ENCODE measurements around the gene PTPRT.
"Not testable (repeated sequence)": the region's sequence is repeated elsewhere in the genome, so short reads cannot be mapped to it uniquely, and the experiment has no call there.

Gene PTPRT

GRCh38 chr20:42959996-42960395, 229.7 kb downstream of the PTPRT start:
- DNase-seq: no peak

- DNase-seq: no peak
Measured at GRCh38 chr20:42958367-42959069, 231.2 kb downstream of the PTPRT start.

GRCh38 chr20:42957704-42958095, 232.0 kb downstream of the PTPRT start:
- DNase-seq: no peak

GRCh38 chr20:42957018-42957703, 232.5 kb downstream of the PTPRT start:
- DNase-seq: no peak

DNA sequence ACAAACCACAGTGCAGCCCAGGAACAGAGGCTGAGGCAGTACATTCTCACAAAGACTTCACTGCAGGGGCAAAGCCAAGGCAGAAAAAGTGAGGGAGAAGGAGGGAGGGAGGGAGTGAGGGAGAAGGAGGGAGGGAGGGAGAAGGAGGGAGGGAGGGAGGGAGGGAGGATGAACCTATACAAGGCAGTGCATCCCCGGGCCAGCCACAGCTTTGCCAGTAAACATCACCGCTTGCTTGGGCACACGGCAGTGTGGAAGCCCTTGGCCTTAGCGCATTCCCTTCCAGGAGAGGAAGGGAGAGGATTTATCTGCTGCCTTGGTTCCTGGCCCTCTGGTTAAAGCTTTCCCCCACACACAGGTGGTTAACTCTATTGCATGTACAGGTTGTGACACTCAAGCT, 234.0 kb downstream of the PTPRT start:
- DNase-seq: no peak

DNA sequence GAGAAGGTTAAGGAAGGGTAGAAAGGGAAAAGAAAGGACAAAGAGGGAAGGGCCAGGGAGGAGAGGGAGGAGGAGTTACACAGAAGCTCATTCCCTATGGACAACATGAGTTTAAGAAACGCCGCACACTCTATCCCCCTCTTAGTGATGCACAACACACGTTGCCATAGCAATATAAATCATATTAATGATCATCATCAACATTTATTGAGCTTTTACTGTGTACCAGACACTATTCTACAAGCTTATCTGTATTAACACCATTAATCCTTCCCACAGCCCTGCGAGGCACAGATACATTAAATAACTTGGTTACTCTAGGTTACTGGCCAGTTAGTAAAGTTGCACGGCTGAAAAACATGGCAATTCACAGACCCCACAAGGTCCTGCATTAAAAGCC, 234.8 kb downstream of the PTPRT start:
- DNase-seq: no peak

- no peak for DNase-seq
Measured at GRCh38 chr20:42949950-42950349, 239.8 kb downstream of the PTPRT start.

DNA sequence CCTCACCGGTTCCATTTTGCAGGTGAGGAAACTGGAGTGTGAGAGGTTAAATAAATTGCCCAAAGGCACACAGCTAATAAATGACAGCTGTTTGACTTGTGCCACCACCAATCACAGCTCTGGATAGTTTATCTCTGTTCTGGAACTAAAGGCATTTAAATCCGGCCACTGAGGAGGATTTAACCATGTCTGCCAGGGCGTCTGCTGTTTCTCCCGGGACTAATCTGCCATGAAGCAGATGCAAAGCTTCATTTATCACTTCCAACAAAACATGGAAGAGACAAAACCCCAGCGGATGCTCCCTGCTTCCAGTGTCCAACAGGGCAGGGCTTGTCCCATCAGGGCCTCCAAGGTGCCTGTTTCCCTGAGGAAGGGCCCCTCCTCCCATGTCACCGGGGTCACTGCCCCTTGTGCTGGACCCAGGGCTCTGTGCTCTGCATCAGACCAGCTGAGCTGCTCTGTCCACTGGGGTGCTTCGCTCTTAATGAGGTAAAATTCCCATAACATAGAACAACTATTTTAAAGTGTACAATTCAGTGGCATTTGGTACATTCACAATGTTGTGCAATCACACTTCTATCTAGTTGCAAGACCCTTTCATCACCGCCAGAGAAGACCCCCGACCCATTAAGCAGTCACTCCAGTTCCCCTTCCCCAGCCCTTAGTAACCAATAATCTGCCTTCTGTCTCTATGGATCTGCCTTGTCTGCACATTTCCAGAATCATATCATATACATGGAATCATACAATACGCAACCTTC, 244.3 kb downstream of the PTPRT start:
- DNase-seq: no peak

GRCh38 chr20:42941629-42942028, 248.1 kb downstream of the PTPRT start:
- DNase-seq: no peak

GRCh38 chr20:42938441-42939205, 251.1 kb downstream of the PTPRT start:
- DNase-seq: no peak

- DNase-seq: no peak
Measured at GRCh38 chr20:42936482-42936881, 253.2 kb downstream of the PTPRT start.

DNA sequence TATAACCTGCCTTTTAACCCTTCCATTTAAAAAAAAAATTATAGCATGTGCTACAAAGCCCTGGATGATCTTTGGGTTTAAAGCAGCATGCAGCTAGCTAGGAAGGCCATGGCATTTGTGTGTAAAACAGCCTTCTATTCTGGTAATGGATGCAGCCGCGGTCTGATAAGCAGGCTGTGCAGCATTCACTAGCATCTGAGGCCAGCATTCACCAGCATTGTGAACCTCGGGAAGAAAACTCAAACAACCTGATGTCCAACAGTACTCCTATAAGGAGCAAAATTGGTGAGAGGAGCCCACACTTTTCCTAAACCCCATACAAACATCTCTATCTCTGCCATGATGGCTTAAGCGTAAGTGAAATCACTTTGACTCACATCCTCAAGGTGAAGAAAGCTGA, 265.5 kb downstream of the PTPRT start:
- no peak for DNase-seq

DNA sequence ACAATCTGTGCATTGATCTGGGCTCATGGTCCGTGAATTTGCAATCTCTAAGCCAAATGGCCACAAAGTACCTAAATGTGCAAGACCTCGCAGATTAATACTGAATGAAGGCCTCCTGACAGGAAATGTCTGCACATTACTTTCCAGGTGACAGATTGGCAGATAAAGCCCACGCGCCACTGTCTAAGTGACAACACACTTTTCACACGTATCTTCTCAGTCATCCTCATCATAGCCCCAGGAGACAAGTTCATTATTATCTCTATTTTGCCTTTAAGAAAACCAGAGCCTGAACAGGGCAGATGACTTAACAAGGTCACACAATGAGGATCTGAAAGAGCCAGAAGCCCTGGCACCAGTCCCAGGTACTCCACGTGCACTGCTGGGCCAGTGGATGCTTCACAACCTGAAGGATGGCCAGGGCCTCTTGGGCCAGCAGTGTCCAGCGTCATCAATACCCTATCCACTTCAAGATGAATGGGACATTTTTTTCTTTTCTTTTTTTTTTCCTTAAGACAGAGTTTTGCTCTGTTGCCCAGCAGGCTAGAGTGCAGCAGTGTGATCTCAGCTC, 266.3 kb downstream of the PTPRT start:
- DNase-seq: no peak

DNA sequence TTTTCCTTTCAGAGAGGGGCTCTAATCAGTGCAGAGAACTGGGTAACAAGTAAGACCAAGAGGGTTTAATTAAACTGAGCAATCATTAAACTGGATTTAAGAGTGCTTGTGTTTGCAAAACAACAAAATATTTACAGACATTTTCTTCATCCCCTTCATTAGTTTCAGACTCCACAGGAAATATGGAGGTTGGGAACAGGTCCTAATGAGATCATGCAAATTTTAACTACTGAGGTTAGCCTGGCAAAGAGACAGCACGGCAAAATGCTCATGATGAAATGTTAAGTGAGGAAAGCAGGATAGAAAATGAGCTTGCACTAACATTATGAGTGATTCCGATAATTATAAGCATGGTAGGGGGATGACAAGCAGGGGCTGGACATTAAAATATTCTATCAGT, 268.9 kb downstream of the PTPRT start:
- no peak for DNase-seq

DNA sequence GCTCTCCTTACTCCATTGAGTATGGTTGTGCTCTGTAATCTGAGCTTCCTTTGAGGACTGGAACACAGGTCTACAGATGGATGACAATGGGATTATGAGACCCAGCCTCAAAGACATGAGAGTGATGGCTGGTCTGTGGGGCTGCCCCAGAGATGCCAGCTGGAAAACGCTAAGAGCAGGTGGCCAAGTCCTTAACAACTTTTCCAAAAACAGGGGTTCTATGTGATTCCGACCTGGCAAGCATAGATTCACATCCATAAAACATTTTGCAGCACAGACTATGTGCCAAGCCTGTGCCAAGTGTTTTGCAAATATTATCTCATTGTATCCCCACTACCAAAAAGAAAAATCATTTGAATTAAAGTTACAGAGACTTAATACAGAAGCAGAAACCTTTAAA, 270.4 kb downstream of the PTPRT start:
- no peak for DNase-seq

- DNase-seq: no peak
Measured at GRCh38 chr20:42915081-42915480, 274.6 kb downstream of the PTPRT start.

DNA sequence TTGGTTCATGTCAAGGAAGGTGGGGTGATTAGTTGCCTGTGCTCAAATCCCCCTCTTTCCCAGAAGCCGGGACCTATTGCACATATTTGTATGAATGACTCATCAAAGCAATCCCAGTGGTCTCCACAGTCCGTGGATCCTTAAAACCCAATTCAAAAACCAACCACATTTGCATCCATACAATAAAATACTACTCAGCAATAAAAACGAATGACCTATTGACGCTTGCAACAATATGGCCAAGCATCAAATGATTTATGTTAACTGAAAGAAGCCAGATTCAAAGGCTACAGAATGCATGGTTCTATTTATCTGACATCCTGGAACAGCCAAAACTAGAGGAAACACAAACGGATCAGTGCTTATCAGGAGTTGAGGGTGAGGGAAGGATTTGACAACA, 275.4 kb downstream of the PTPRT start:
- no peak for DNase-seq

DNA sequence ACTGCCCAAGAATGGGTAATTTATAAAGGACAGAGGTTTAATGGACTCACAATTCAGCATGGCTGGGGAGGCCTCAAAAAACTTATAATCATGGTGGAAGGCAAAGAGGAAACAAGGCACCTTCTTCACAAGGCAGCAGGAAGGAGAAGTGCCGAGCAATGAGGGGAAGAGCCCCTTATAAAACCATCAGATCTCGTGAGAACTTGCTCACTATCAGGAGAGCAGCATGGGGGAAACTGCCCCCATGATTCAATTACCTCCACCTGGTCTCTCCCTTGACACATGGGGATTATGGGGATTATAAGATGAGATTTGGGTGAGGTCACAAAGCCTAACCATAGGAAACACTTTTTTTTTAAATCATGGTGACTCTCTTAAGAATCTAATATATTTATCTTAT, 278.9 kb downstream of the PTPRT start:
- DNase-seq: not testable (repeated sequence)

DNA sequence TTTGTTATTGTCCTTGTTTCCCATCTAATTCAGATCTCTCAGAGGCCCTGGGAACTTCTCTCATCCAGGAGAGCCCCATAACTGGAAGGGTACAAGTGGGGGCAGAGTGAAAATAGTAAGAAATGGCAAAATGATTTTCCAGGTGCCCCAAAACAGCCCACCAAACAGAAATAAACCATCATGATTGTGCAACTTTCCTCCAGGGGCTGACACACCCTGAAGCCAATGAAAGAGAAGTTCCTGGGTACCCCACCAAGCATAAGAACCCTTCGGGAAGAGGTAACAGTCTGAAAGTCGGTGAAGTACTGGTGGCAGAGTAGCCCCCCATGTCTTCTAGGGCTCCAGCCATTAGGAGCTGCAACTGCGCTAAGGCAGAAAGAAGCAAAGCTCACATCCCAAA, 282.0 kb downstream of the PTPRT start:
- no peak for DNase-seq

DNA sequence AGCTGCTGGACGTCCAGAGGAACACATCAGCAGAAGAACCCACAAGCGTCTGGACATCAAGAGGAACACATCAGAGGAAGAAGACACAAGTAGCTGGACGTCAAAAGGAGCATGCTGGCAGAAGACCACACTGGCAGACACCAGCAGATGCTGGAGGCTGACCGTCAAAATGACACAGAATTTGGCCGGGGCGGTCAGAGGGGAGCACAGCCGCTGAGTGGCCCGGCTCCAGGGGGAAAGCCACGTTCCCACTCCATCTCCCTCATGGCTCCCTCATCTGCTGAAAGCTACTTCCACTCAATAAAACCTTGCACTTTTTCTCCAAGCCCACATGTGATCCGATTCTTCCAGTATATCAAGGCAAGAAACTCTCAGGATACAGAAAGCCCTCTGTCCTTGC, 283.6 kb downstream of the PTPRT start:
- no peak for DNase-seq

- DNase-seq: no peak
Measured at GRCh38 chr20:42902509-42902908, 287.2 kb downstream of the PTPRT start.

- no peak for DNase-seq
Measured at GRCh38 chr20:42901689-42902440, 287.8 kb downstream of the PTPRT start.
